Activated effector memory CD4-positive, alpha-beta T cell treated with anti-CD3 and anti-CD28 coated beads, Interleukin-2, amount 50 U/mL, for 16 hours (primary cell): ENCODE data around the gene TM2D1.
"Not testable (repeated sequence)": the region's sequence is repeated elsewhere in the genome, so short reads cannot be mapped to it uniquely, and the experiment has no call there.

Experiments used
- DNase-seq: peaks from one replicate; pipeline ENCODE4 v3.0.0-alpha.2; 2020

Gene TM2D1

GRCh38 chr1:61724813-61725694 lies at the start of gene TM2D1:
TSS of gene TM2D1 (minus strand) at chr1:61725141. CDS start at chr1:61725120, 21 bp downstream.
- DNase-seq = peak; percentile 96

DNA sequence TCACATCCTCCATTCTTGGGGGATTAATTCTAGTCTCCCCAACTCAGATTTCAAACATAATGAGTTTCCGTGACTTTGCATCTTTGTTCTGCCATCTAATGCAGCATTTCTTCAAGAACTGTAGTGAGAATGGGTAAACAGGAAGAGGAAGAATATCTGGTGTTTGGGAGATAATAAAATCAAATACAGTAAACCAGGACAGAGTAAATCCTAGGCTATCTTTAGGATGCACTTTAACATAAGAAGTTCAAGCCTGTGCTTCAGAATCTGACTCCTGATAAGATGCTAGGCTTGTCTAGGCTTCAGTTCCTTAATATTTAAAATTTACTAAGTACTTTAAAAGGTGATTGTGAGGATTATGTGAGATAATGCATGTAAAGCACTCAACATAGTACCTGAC lies 45.2 kb upstream of the TM2D1 start:
- no peak for DNase-seq

- no peak for DNase-seq
Observed at GRCh38 chr1:61757950-61758349, 33.0 kb upstream of the TM2D1 start.

- DNase-seq = no peak
Observed at GRCh38 chr1:61756773-61757172, 31.8 kb upstream of the TM2D1 start.

GRCh38 chr1:61754545-61754944 lies 29.6 kb upstream of the TM2D1 start:
- no peak for DNase-seq

DNA sequence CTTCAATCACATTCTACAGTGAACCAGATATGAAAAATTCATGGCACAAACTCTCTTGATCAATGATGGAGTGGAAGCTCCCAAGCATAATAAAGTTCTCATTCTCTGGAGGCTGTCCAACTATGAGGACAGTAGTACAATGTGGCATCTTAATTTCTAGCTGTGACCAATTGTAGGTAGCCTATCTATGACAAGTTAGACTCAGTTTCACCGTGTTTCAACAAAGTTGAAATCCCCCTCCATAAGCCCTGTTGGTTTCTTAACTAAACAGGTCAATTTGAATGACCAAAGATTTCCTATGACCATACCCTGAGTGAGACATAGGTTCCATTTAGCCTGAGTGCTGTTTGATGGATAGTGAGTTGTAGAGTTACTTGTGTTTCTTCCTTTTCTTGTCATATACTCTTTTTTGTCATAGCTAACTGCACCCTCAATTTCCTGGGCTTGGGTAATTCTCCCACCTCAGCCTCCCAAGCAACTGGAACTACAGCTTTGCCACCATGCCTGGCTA lies 29.1 kb upstream of the TM2D1 start:
- no peak for DNase-seq

DNA sequence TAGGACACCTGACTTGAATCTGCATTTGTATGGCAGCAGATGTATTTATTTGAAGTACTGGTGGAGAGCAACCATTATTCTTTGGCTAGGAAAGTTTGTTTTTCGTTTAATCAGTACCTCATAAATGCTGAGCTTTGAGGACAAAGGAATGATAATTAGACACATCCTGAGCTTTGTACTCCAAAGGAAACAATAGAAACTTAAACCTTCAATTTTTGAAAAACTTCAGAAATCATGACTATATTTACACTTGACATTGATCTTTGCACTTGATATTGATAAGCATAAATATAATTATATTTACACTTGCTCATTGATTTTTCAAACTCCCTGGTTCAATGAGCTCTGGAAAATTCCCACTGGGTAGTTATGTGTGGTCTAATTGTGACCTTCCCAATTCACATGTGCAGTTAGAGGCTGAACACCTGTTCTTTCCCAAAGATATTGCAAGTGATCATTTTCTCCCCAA lies 28.0 kb upstream of the TM2D1 start:
- DNase-seq = no peak

DNA sequence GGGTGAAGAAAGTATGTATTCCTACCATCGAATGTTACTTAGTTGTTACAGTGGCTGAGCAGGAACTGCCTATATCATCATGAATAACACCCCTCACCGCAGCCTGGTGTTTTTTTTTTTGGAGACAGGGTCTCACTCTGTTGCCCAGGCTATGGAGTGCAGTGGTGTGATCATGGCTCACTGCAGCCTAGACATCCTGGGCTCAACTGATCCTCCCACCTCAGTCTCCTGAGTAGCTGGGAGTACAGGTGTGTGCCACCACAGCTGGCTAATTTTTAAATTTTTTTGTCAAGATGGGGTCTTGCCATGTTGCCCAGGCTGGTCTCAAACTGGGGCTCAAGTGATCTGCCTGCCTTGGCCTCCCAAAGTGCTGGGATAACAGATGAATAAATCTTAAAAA lies 24.6 kb upstream of the TM2D1 start:
- DNase-seq = no peak

- no peak for DNase-seq
Observed at GRCh38 chr1:61748566-61748965, 23.6 kb upstream of the TM2D1 start.

DNA sequence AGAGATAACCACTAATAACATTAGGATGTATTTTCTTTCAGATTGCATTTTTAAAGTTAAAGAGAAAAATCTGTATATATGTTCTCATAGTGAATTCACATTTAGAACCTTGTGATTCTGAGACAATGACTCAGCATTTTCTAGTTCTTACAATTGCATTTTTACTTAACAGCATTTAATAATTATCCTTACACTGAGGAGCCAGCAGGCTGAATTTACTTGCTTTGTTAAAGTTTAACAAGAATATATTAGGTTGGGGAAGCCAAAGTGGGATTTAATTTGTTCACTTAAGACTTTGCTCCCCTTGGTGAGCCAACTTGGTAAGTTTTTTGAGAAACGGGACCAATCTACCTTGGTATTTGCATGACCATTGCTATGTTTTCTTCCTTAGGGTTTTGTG lies 21.9 kb upstream of the TM2D1 start:
- no peak for DNase-seq

- DNase-seq = no peak
Observed at GRCh38 chr1:61743716-61744580, 19.0 kb upstream of the TM2D1 start.

GRCh38 chr1:61743431-61743705 lies 18.4 kb upstream of the TM2D1 start:
- no peak for DNase-seq

GRCh38 chr1:61742620-61743430 lies 17.9 kb upstream of the TM2D1 start:
- no peak for DNase-seq

DNA sequence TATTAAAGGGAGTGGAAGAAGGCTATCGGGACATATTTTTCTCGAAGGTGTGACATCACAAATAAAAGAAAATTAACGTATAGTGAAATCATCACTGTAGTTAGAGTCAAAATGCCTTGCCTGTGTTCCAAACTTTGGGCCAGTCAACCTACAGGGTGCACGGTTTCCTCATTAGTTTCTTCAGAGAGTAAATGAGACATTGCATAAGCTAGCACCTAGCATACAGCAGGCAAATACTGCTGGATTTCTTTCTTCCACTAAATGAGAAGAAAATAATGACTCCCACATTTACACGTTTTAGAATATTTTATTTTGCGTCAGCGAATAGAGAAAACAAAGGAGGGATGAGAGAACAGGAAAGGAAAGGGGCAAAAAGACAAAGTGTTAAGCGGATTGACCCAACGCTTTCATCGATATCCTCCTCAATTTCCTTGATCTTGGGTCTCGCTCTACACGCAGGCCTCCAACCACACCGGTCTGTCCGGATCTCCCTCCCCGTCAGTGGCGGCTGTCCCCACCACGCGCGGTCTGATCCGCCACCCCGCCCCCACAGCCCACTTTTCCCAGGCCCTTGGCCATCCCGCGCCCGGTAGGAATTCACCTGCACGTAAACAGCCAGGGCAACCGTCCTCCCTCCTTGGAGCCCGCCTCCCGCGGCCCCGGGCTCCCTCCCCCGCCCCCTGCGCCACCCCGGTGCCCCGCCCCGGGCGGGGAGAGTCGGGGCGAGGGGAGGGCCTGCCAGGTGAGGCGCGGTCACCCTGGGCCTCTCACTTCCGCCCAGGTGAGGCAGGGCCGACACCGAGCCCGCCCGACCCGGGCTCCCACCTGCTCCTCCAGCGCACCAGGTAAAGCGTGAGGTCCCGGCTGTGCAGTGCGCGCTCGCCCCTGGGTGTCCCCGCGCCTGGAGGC lies 17.0 kb upstream of the TM2D1 start, which contains the start of gene PATJ:
TSS of gene PATJ (plus strand) at position 770 of the 909 bp plus-strand sequence. CDS start 20,413 bp downstream, outside the sequence.
- peak; percentile 89 for DNase-seq

- no peak for DNase-seq
Observed at GRCh38 chr1:61740751-61741700, 16.1 kb upstream of the TM2D1 start.

GRCh38 chr1:61732726-61733125 lies 7.8 kb upstream of the TM2D1 start:
- no peak for DNase-seq

GRCh38 chr1:61730679-61731078 lies 5.7 kb upstream of the TM2D1 start:
- DNase-seq = not testable (repeated sequence)

DNA sequence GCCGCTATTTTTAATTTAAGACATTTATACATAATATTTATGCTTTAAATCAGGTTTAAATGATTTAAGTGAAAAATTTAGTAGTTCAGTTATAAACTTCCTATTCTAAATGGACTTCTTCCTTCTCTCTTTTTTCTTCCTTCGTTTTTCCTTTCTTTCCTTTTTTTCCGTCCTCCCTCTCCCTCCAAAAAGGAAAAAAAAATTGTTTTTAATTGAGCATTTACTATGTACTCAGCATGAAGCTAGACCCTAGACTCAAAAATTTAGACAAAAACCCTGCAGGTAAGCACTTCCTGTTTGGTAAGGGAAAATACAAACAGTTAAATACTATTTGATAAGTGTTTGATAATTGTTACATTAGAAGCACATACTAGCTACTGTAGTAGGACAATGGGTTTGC lies 2.6 kb upstream of the TM2D1 start:
- no peak for DNase-seq

DNA sequence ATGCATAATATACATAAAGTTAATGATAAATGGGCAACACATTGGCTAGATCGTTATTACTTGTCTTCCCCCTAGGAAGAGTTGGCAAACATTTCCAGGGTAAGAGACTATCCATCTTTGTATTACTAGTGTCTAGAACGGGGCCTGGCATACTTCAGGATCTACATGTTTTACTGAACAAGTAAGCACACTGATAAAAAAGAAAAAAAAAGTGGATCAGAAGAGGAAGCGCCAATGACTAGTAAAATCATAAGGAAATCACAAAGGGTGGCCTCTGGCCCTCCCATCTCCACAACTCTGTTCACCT lies 482 bp downstream of the TM2D1 start:
- no peak for DNase-seq

DNA sequence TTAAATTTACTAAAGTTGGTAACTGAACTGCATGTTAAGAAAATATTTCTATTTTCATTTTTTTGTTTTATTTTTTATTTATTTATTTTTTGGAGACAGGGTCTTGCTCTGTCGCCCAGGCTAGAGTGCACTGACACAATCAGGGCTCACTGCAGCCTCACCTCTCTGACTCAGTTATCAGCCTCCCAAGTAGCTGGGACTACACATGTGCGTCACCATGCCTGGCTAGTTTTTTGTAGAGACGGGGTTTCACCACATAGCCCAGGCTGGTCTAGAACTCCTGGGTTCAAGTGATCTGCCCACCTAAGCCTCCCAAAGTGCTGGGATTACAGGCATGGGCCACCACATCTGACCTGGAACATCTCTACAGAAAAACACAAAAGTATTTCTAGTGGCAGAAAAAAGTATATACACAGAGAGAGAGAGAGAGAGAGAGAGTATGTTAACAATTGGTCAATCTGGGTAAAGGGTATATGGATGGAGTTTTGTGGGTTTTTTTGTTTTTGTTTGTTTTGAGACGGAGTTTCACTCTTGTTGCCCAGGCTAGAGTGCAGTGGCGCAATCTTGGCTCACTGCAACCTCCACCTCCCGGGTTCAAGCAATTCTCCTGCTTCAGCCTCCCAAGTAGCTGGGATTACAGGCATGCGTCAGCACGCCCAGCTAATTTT lies 5.8 kb downstream of the TM2D1 start:
- not testable (repeated sequence) for DNase-seq
